H1 (cell line): ENCODE measurements around the gene GTF2A1L. TPM values are rescaled to one million over a fixed set of nuclear protein-coding genes. Genes with fewer than 3 reads are reported as not detected.

Experiments used
- CBX8 ChIP-seq: fragments of 300-800, 300-1000 bp; sonication (generic); IDR thresholded peaks from 2 replicates; pipeline ENCODE4 v1.7.1; 2016; ENCODE audit warnings: low read depth, low read length, borderline replicate concordance
- polyA plus RNA-seq, 7 experiments: library from polyadenylated mRNA; depleted of rRNA in 3 of 7; stranded (reverse) in 5 of 7; unstranded in 2 of 7; fragments of >200 nt in 5 of 7; fragments of 200-250 nt in 2 of 7; gene quantifications; 1 replicate in 5 of 7; 2 replicates in 1 of 7; 4 replicates in 1 of 7; pipeline versions ENCODE4 v1.2.1 to v1.2.3, GENCODE V29; 2011 to 2013; ENCODE audit warnings: missing spikeins in 2 of 7, mixed read lengths in 2 of 7
- total RNA-seq: library from RNA; stranded (reverse); fragmentation: NEBNext Ultra II Directional; extraction: Animal tissue kit (Norgen Biotek cat#: 25700); gene quantifications from 2 replicates; pipeline ENCODE4 v1.2.1, GENCODE V29; 2021

Gene GTF2A1L
- total and polyA plus RNA-seq, 2 of the 8 experiments (the other 6 are each of a cell fraction or from before 2014, with no cell fraction given), result 0.18 TPM; not detected in 1

DNA sequence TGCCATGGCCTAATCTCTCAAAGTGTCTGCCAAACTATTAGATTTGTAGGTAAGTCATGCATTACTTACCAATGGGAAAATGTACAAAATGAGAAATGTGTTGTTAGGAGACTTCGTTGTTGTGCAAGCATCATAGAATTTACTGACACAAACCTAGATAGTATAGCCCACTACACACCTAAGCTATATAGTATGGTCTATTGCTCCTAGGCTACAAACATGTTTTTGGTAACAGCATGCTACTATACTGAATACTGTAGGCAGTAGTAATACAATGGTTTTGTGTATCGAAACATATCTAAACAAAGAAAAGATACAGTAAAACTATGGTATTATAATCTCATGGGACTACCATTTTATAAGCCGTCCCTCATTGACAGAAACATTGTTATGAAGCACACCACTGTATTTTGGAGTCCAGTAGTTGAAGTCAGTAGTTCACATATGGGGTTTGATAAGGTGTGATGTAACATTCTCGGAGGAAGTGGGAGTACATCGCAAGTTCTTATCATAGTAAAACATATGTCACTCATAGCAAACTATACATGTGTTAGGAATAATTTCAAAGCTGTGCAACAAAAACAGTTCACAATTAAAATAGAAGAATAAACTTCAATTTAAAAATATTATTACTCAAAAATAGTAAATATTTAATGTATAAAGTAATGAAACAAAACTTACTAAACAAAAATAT is 12.0 kb upstream of the GTF2A1L start (continued):
- no peak for TF ChIP-seq CBX8
